Measurements from ENCODE around the gene BTN3A1.

DNA sequence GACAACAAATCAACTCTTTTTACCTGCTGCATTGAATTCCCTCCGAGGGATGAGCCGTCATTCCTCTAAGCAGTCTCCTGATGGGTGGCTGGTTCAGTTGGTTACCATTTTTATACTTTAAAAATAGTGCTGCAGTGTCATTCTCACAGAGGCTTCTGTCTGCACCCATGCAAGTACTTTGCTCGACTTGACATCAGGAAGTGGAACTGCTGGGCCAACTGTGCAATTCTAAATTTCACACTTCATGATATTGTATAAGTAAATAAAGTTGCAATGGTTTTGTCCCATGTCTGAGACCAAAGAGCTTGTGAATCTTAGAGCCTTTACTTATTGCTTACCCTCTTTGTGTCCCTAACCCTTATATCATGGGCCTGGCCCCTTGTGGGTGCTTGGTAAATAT lies 2.5 kb downstream of the BTN3A1 start:
- TF ChIP-seq, protein P1, sequence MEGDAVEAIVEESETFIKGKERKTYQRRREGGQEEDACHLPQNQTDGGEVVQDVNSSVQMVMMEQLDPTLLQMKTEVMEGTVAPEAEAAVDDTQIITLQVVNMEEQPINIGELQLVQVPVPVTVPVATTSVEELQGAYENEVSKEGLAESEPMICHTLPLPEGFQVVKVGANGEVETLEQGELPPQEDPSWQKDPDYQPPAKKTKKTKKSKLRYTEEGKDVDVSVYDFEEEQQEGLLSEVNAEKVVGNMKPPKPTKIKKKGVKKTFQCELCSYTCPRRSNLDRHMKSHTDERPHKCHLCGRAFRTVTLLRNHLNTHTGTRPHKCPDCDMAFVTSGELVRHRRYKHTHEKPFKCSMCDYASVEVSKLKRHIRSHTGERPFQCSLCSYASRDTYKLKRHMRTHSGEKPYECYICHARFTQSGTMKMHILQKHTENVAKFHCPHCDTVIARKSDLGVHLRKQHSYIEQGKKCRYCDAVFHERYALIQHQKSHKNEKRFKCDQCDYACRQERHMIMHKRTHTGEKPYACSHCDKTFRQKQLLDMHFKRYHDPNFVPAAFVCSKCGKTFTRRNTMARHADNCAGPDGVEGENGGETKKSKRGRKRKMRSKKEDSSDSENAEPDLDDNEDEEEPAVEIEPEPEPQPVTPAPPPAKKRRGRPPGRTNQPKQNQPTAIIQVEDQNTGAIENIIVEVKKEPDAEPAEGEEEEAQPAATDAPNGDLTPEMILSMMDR (conservative IDR thresholded peaks at IDR 0.05; ENCODE audit: low read length) = no peak
- TF ChIP-seq EZH2phosphoT487 (IDR thresholded peaks at IDR 0.05; ENCODE audit: borderline replicate concordance, low read depth, low read length) = no peak

Data from OCI-LY7 (cell line).